IPS-NIHi7 (cell line): Measurements from ENCODE around the gene SLC46A3.
"Not testable (repeated sequence)": the region's sequence is repeated elsewhere in the genome, so short reads cannot be mapped to it uniquely, and the experiment has no call there.

Experiments
- DNase-seq: peaks from one replicate; pipeline ENCODE4 v3.0.0; 2012; ENCODE audit warnings: mixed read lengths; ENCODE audit errors: extremely low spot score

The SLC46A3 gene

GRCh38 chr13:28718543-28719226 is at the start of gene SLC46A3:
TSS of gene SLC46A3 (minus strand) at chr13:28718970. CDS start at chr13:28717998, 972 bp downstream.
- peak; percentile 98 for DNase-seq

GRCh38 chr13:28763887-28764286 is 45.1 kb upstream of the SLC46A3 start:
- no peak for DNase-seq

GRCh38 chr13:28761586-28761985 is 42.8 kb upstream of the SLC46A3 start:
- no peak for DNase-seq

- no peak for DNase-seq
These were observed 36.7 kb upstream of the SLC46A3 start for GRCh38 chr13:28755546-28755870.

GRCh38 chr13:28754698-28755545 is 36.2 kb upstream of the SLC46A3 start:
- peak; percentile 56 for DNase-seq

- DNase-seq: no peak
These were observed 35.2 kb upstream of the SLC46A3 start for GRCh38 chr13:28753946-28754345.

- DNase-seq: peak; percentile 69
These were observed 34.6 kb upstream of the SLC46A3 start for GRCh38 chr13:28753208-28753892.

- DNase-seq: no peak
These were observed 32.6 kb upstream of the SLC46A3 start for GRCh38 chr13:28751175-28751960.

- DNase-seq: no peak
These were observed 31.6 kb upstream of the SLC46A3 start for GRCh38 chr13:28750187-28751045.

- no peak for DNase-seq
These were observed 29.1 kb upstream of the SLC46A3 start for GRCh38 chr13:28747851-28748250.

- DNase-seq: no peak
These were observed 27.5 kb upstream of the SLC46A3 start for GRCh38 chr13:28746287-28746612.

- DNase-seq: no peak
These were observed 25.9 kb upstream of the SLC46A3 start for GRCh38 chr13:28744656-28745055.

- DNase-seq: peak; percentile 61
These were observed 25.3 kb upstream of the SLC46A3 start for GRCh38 chr13:28744091-28744536.

GRCh38 chr13:28743499-28744083 is 24.8 kb upstream of the SLC46A3 start:
- no peak for DNase-seq

- DNase-seq: no peak
These were observed 24.2 kb upstream of the SLC46A3 start for GRCh38 chr13:28743020-28743419.

- DNase-seq: not testable (repeated sequence)
These were observed 23.7 kb upstream of the SLC46A3 start for GRCh38 chr13:28742445-28742844.

GRCh38 chr13:28741084-28741491 is 22.3 kb upstream of the SLC46A3 start:
- DNase-seq: no peak

GRCh38 chr13:28739376-28739775 is 20.6 kb upstream of the SLC46A3 start:
- no peak for DNase-seq

- DNase-seq: no peak
These were observed 16.8 kb upstream of the SLC46A3 start for GRCh38 chr13:28735481-28736029.

- no peak for DNase-seq
These were observed 16.1 kb upstream of the SLC46A3 start for GRCh38 chr13:28734906-28735305.
